Subcutaneous abdominal adipose tissue (tissue), 5 donors: ENCODE data around the gene DNAH8.

Source experiments
- H3K27ac ChIP-seq: one replicate; pipeline ENCODE4 v1.7.0; 2013; ENCODE audit warnings: low read depth, mild to moderate bottlenecking, inconsistent platforms, low read length, moderate library complexity
- H3K27me3 ChIP-seq, 5 donors: one replicate each; pipeline ENCODE4 v1.7.0; 2013; ENCODE audit warnings: low read length in 5 of 5, inconsistent platforms in 1 of 5; ENCODE audit not compliant: control insufficient read depth in 5 of 5, insufficient read depth in 4 of 5
- H3K36me3 ChIP-seq, 5 donors: one replicate each; pipeline ENCODE4 v1.7.0; 2013; ENCODE audit warnings: low read length in 5 of 5; ENCODE audit not compliant: control insufficient read depth in 5 of 5, insufficient read depth in 5 of 5
- H3K4me1 ChIP-seq, 5 donors: one replicate each; pipeline ENCODE4 v1.7.0; 2013; ENCODE audit warnings: low read length in 5 of 5, mild to moderate bottlenecking in 3 of 5, moderate library complexity in 1 of 5; ENCODE audit not compliant: control insufficient read depth in 5 of 5, insufficient read depth in 5 of 5
- H3K4me3 ChIP-seq, 5 donors: one replicate each; pipeline ENCODE4 v1.7.0; 2013; ENCODE audit warnings: low read length in 5 of 5, low read depth in 1 of 5
- H3K9ac ChIP-seq, 5 donors: one replicate each; pipeline ENCODE4 v1.7.0; 2013; ENCODE audit warnings: low read length in 5 of 5, mild to moderate bottlenecking in 4 of 5, moderate library complexity in 3 of 5
- H3K9me3 ChIP-seq, 5 donors: one replicate each; pipeline ENCODE4 v1.7.0; 2013; ENCODE audit warnings: low read length in 5 of 5; ENCODE audit not compliant: control insufficient read depth in 5 of 5
- donor health status: healthy.
- donor health status: healthy.
- donor health status: healthy.
- donor health status: healthy.
- donor health status: healthy.

The DNAH8 gene

DNA sequence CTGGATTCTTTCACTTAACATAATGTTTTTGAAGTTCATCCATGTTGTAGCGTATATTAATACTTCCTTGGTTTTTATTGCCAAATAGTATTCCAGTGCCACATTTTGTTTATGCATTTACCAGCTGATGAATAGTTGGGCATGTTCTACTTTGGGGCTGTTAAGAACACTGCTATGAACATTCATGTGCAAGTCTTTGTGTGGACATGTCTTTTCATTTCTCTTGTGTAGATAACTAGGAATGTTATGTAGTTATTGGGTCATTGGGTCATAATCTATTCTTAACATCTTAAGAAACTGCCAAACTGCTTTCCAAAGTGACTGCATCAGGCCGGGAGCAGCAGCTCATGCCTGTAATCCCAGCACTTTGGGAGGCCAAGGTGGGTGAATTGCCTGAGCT, 289.7 kb downstream of the DNAH8 start:
- Histone ChIP-seq H3K27ac (no peak overlapping the region), H3K36me3 (no peaks in the 10 kb centered on the region), H3K4me3 (no peak overlapping the region), H3K9ac (no peak overlapping the region), H3K4me1 (no peaks in the 10 kb centered on the region), H3K27me3 (peaks cover 0 to 15% (median 4%) of the 10 kb centered on the region in 5 donors), H3K9me3 (no peaks in the 10 kb centered on the region)

DNA sequence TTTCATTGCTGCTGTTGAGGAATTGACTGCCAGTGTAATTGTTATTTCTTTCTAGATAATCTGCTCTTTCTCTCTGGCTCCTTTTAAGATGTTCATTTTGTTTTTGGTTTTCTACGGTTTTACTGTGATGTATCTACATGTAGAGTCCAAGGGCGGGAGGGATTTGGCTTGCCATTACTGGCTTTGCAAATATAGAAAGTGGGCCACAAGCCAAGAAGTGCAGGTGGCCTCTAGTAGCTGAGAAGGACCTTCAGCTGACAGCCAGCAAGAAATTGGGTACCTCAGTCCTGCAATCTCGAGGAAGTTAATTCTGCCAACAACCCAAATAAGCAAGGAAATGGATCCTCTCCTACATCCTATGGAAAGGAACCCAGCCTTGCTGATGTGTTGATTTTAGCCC, 290.7 kb downstream of the DNAH8 start:
- no peaks in the 10 kb centered on the region for H3K4me1 ChIP-seq
- no peak overlapping the region for H3K9ac ChIP-seq
- no peak overlapping the region for H3K27ac ChIP-seq
- no peak overlapping the region for H3K4me3 ChIP-seq
- no peaks in the 10 kb centered on the region for H3K9me3 ChIP-seq
- H3K36me3 ChIP-seq: no peaks in the 10 kb centered on the region
- peaks cover 0 to 11% (median 3%) of the 10 kb centered on the region in 5 donors for H3K27me3 ChIP-seq

DNA sequence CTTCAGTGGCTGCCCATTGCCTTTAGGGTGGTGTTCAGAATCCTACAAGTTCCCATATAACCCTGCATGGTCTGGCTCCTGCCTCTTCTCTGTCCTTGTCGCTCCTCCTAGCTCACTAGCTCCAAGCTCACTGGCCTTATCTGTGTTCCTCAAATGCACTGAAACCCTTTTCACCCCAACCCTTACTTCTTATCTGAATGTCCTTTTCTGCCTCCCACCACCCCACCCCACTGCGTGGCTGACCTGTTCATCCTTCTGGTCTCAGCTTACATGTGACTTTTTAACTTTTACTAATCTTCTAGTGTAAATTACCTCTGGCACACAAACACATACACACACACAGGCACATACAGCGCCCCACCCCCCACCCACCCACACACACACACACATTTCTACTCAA, 292.5 kb downstream of the DNAH8 start:
- H3K27ac ChIP-seq: no peak overlapping the region
- no peak overlapping the region for H3K9ac ChIP-seq
- no peaks in the 10 kb centered on the region for H3K4me1 ChIP-seq
- no peaks in the 10 kb centered on the region for H3K36me3 ChIP-seq
- no peak overlapping the region for H3K4me3 ChIP-seq
- no peaks in the 10 kb centered on the region for H3K9me3 ChIP-seq
- peaks cover 0 to 6% (median 3%) of the 10 kb centered on the region in 5 donors for H3K27me3 ChIP-seq

DNA sequence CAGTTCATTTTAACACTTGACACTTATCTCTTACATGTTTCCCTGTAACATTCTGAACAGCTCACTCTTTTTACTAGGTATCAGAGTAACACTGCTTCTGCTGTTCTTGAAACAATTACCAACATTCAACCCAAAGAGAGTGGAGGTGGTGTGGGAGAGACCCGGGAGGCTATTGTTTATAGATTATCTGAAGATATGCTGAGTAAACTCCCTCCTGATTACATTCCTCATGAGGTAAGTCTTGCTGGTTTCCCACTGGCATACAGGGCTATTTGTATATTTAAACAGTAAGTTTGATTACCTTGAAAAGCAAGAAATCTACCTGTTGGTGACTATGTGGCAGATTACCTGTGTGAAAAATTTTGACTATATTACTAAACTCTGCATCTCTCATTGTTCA, 293.6 kb downstream of the DNAH8 start:
- Histone ChIP-seq H3K36me3 (no peaks in the 10 kb centered on the region), H3K4me1 (no peaks in the 10 kb centered on the region), H3K27ac (no peak overlapping the region), H3K4me3 (no peak overlapping the region), H3K9ac (no peak overlapping the region), H3K27me3 (peaks cover 0 to 3% (median 3%) of the 10 kb centered on the region in 5 donors), H3K9me3 (no peaks in the 10 kb centered on the region)

DNA sequence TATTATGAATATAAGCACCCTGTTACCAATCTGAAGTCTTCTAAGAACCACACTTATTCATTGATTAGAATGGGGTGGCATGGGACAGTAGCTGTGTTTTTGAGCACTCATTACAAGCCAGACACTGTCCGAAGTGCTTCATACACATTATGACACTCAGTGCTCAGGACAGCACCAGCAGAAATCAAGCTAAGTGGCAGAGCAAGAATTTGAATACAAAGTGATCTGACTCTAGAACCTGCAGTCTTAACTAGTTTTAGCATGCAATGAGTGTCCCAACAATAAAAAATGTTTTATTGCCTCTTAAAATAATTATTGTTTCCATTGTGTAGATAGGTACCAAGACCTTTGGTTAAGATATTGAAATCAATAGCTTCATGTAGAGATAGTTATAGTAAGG, 294.4 kb downstream of the DNAH8 start:
- Histone ChIP-seq H3K9ac (no peak overlapping the region), H3K36me3 (no peaks in the 10 kb centered on the region), H3K4me3 (no peak overlapping the region), H3K9me3 (no peaks in the 10 kb centered on the region), H3K27ac (no peak overlapping the region), H3K27me3 (peaks cover 0 to 3% (median 3%) of the 10 kb centered on the region in 5 donors), H3K4me1 (no peaks in the 10 kb centered on the region)

DNA sequence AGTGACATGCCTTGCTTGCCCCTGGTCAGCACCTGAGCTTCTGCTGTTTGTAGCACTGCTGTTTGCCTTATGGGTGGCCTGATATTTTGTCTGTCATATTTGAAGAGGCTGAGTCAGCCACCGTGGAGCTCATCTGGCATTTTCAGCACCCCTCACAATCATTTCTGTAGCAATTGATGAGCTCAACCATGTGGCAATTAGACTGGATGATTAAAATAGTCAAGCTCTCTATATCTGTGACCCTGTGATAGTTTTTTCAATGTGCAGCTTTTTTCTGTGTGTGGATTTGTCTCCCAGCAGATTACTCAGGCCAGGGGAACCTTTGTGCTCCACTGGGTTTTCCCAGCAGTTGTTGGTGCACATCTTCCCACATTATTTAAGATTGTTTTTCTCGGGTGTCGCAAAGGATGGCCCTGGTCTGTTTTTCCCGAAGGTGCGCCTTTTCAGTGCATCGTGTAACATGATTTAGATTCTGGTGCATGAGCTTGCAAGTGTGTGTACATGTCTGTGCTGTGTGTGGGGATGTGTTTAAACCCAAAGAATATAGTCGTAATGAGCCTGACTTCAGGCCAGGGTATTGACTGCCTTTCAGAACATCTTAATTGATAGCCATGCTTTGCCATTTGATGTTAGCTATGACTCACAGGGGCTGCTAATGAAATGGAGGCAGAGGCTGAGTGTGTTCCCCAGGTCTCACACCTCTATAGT, 301.9 kb downstream of the DNAH8 start:
- H3K9ac ChIP-seq: no peak overlapping the region
- H3K36me3 ChIP-seq: no peaks in the 10 kb centered on the region
- H3K4me3 ChIP-seq: no peak overlapping the region
- peaks cover 0 to 10% (median 0%) of the 10 kb centered on the region in 5 donors for H3K27me3 ChIP-seq
- H3K9me3 ChIP-seq: no peaks in the 10 kb centered on the region
- no peak overlapping the region for H3K27ac ChIP-seq
- no peaks in the 10 kb centered on the region for H3K4me1 ChIP-seq

DNA sequence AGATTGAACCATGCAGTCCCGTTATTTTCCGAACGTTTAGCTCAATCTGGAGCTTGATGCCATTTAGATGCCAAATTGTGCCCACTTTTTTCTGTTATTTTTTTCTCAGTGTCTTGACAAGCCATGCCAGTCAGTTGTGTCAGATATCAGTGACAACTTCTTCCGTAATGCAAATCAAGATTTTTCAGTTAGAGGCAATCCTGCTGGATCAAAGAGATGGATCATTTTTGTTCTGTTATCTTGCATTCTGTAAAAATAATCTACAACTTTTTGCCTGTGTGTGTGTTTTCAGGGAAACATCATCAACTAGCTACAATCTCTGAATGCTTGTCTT, 302.4 kb downstream of the DNAH8 start:
- no peak overlapping the region for H3K27ac ChIP-seq
- no peaks in the 10 kb centered on the region for H3K4me1 ChIP-seq
- H3K36me3 ChIP-seq: no peaks in the 10 kb centered on the region

DNA sequence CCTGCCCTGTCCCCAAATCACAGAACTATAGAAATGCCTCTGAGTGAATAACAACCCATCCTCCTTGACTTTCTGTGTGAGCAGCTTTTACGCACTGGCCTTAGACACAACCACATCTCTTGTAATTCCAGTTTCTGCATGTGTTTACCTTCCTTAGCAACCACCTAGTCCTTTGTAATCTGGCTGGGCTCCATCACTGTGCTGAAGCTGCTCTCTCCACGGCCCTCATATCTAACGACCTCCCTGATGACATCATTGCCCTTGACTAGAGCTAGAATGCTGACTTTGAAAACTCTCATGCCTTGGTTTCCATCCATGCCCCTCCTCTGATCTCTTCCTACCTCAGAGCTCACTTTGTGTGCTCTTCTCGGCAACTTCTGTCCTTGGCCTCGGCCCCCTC, 303.0 kb downstream of the DNAH8 start:
- peaks cover 0 to 10% (median 0%) of the 10 kb centered on the region in 5 donors for H3K27me3 ChIP-seq
- no peak overlapping the region for H3K4me3 ChIP-seq
- H3K4me1 ChIP-seq: no peaks in the 10 kb centered on the region
- H3K9me3 ChIP-seq: no peaks in the 10 kb centered on the region
- no peak overlapping the region for H3K9ac ChIP-seq
- no peak overlapping the region for H3K27ac ChIP-seq
- H3K36me3 ChIP-seq: no peaks in the 10 kb centered on the region

More for the DNA sequence above, 302.4 kb downstream of the DNAH8 start:
- no peak overlapping the region for H3K4me3 ChIP-seq
- no peaks in the 10 kb centered on the region for H3K9me3 ChIP-seq
- H3K9ac ChIP-seq: no peak overlapping the region
- H3K27me3 ChIP-seq: peaks cover 0 to 10% (median 0%) of the 10 kb centered on the region in 5 donors

DNA sequence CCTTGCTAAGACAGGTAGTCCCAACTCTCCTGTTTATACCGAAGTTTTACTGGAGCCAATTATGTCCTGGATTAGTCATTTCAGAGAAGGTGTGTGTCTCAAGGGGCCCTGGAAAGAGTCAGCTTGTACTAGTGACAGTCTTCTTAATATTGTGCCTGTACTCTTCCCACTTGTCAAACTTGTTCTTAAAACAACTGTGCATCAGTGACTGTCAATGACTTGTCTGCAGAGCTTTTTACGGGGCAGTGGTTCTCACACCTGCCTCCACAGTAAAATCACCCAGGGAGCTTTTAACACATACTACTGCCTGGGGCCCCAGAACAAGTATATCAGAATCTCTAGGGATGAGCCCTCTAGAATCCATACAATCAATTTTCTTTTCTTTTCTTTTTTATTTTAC, 305.0 kb downstream of the DNAH8 start:
- H3K4me3 ChIP-seq: no peak overlapping the region
- no peaks in the 10 kb centered on the region for H3K4me1 ChIP-seq
- H3K27ac ChIP-seq: no peak overlapping the region
- no peaks in the 10 kb centered on the region for H3K36me3 ChIP-seq
- peaks cover 0 to 10% (median 2%) of the 10 kb centered on the region in 5 donors for H3K27me3 ChIP-seq
- no peaks in the 10 kb centered on the region for H3K9me3 ChIP-seq
- no peak overlapping the region for H3K9ac ChIP-seq

DNA sequence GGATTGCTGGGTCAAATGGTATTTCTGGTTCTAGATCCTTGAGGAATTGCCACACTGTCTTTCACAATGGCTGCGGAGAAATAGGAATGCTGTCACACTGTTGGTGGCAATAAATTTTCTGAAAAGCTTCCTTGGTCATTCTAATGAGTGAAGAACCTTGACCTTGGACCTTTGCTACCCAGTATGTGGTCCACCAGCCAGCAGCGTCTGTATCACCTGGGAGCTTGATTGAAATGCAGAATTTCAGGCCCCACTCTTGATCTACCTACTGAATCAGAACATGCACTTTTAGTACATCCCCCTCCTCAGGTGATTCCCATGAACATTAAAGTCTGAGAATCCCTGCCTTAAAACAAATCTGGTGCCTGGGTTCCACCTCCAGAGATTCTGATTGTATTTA, 305.9 kb downstream of the DNAH8 start:
- Histone ChIP-seq H3K9ac (no peak overlapping the region), H3K27ac (no peak overlapping the region), H3K27me3 (peaks cover 0 to 12% (median 3%) of the 10 kb centered on the region in 5 donors)

More for the DNA sequence above, 305.9 kb downstream of the DNAH8 start:
- H3K4me3 ChIP-seq: no peak overlapping the region
- no peaks in the 10 kb centered on the region for H3K4me1 ChIP-seq
- no peaks in the 10 kb centered on the region for H3K9me3 ChIP-seq
- no peaks in the 10 kb centered on the region for H3K36me3 ChIP-seq
